HG03175 (cell line): ENCODE results near the gene GRAMD4.
"Not testable (repeated sequence)": the region's sequence is repeated elsewhere in the genome, so short reads cannot be mapped to it uniquely, and the experiment has no call there.

ENCODE experiments used
- ATAC-seq: cut with Tn5 transposase; IDR thresholded peaks from one replicate; pipeline ENCODE4 v1.9.1; 2021; ENCODE audit warnings: mild to moderate bottlenecking, moderate library complexity; ENCODE audit not compliant: unreplicated experiment

The GRAMD4 gene

GRCh38 chr22:46634973-46635685, 14.9 kb downstream of the GRAMD4 start:
- not testable (repeated sequence) for ATAC-seq

- ATAC-seq, result no peak
Measured at GRCh38 chr22:46635756-46636155, 15.6 kb downstream of the GRAMD4 start.

DNA sequence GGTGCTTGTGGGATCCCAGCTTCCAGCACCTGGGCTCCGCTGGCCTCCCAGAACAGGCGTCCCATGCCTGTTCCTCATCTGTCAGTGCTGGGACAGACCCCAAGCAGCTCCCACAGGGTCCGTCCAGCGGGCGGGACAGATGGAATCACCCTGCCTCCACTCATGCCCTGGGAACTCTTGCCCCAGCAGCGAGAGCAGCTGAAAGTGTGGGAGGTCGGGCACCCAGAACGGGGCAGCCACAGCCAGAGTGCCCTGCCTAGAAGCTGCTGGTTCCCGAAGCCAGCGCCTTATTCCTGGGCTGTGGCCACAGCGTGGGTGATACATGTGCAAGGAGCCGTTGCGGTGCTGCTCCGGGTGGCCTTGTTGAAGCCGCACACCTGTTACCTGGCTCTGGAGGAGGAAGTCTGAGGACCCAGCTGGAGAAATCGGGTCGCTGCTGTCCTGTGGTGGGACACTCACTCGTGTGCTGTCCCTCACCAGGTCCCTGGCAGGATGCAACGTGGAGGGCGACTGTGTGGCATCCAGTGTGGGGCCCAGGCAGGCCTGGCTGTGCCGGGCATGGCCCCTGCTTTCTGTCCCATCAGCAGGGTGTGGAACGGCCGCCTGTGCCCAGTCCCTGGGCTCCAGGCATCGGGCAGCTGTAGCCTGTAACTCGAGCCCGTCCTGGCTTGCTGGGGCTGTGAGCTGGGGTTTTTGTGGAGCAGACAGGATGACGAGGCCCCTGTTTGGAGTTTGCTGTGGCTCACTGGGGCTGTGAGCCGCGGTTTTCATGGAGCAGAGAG, 16.2 kb downstream of the GRAMD4 start:
- ATAC-seq, result no peak

DNA sequence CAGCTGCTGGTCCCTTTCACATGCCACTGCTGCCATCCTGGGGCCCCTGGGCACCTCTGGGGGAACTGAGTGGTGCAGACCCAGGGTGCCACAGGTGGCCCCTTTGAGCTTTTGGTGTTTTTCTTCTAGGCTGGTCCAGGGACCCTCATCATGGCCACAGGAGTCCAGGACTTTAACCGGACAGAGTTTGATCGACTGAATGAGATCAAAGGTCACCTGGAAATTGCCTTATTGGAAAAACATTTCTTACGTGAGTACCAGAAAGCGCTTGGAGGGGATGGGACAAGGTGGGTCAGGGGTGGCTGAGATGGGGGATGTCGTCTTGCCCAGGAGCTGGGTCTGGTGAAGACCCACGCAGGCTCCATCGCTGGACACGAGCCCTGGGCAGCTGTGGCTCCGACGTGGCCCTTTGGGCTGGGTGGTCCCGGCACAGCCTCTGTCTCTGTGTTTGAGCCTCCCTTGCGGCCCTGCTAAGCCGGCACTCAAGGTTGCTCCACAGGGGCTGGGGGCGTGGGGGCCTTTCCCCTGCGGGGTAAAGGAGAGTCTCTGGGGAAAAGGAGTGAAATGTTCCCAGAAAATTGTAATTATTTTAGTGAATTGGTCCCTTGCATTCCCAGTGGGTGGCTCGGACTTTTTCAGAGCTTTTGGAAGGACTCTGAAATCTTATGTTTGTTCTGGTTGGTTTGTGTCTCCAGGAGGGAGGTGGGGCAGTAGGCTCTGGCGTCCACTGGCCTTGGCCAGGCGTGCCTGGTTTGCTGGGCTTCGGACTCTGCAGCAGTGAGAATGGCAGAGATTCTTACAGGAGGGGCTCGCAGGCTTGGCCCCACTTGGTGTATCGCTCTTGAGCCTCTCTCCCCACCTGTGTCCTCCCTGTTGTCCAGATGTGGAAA, 17.8 kb downstream of the GRAMD4 start:
- no peak for ATAC-seq

DNA sequence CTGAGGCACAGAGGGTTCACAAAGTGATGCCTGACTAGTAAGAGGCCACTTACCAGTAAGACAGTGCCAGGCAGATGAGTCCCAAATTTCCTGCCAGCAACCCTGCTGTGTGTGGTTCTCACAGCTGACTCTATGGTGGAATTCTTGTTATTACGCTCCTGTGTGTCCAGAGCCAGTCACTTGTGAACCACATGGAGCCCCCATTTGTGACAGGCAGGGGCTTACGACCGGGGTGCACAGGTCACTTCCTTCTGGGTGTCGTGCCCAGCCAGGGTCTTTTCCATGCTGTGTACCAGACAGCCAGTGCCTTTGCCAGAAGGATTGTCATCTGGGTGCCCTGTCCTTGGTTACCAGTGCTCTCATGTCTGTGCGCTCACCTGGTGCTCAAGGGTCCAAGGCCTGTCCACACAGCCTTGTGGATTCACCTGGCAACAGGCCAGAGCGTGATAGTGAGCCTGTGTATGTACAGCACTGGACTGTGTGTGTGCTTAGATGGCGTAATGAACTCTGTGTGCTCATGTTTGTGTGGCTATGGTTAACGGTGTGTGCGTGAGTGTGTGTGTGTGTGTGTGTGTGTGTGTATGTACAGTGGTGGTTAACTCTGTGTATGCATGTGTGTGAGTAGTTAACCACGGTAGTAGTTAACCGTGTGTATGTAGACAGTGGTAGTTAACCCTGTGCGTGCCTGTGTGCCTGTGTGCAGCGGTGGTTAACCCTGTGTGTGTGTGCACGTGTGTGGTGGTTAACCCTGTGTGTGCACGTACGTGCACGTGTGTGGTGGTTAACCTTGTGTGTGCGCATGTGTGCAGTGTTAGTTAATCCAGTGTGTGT, 18.6 kb downstream of the GRAMD4 start:
- ATAC-seq, result no peak

DNA sequence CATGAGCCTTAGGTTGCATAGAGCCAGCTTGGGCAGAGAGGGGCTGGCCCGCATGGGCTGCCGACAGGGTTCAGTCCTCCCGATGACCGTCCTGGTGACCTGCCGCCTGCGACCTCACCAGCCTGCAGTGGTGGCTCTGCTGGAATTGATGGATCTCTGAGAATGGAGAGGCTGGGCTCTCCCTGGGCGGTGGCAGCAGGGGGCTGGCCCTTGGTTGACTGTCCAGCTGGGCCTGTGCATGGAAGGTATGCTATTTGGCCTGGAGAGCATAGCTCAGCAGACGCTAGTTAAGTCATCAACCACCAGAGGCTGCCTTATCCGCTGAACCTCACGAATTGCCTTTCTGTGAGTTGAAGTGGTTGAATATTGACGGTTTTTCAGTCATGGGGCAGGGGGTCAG, 19.7 kb downstream of the GRAMD4 start:
- ATAC-seq, result no peak

DNA sequence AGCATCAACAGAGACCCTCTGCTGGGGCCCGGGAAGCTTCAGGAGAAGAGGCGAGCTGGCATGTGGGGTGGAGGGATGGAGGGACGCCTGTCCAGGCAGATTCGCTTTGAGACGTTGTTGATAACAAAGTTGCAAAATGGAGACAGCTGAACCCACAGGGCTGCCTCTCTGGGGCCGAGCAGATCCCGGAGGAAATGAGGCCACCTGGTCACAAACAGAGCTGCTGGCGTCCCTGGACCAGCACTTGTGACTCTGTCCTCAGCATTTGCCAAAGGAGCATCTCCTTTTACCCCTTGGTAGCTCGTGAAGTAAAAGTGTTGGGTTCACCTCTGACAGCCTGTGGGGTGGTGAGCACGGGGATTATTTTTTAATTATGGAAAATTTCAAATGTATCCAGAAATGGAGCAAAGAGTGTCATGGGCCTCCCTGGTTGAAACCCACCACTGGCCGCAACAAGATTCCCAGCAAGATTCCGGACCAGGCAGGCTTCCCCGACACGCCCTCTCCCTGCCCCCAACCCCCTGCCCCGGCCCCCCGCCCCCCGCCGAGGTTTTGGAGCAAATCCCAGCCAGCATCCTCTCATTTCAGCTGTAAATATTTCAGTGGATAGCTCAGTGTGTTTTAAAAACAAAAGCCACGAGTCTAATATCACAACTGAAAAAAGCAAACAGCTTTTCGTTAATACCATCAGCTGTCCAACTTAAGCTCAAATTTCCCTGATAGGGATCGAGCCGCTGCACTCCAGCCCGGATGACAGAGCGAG, 20.3 kb downstream of the GRAMD4 start:
- ATAC-seq, result no peak

DNA sequence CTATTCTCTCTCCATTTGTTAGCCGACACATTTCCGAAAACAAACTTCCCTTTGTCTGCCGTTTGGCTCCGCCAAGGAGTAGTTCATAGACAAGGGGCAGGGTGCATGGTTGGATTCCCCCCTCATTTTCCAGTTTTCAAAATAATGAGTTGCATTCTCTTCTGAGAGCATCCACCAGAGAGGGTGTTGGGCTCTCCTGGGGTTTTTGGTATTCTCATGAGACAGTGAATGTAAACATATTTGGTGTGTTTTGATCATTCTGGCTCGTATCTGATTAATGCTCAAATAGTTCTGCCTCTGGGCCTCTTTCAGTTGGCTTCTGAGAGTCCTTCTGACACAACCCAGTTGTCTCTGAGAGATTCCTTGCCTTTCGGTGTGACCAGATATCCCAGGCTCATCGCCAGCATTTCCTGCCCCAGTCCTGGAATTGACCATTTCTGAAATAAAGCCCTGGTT, 21.7 kb downstream of the GRAMD4 start:
- no peak for ATAC-seq

DNA sequence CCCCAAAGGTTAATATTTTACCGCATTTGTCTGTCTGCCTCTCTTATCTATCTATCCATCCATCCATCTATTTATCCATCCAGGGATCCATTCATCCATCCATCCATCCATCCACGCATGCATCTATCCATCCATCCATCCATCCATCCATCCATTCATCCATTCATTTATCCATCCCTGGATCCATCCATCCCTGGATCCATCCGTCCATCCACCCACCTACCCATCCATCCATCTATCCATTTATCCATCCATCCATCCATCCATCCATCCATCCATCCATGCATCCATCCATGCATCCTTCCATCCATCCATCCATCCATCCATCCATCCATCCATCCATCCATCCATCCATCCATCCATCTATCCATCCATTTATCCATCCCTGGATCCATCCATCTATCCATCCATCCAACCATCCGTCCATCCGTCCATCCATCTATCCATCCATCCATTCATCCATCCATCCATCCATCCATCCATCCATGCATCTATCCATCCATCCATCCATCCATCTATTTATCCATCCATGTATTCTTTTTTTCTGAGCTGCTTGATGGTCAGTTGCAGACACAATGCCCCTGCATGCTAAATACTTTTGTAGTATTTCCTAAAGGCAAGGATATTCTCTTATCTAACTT, 22.8 kb downstream of the GRAMD4 start:
- ATAC-seq, result not testable (repeated sequence)

GRCh38 chr22:46646531-46647215, 26.5 kb downstream of the GRAMD4 start:
- ATAC-seq, result no peak

GRCh38 chr22:46648225-46648820, 28.1 kb downstream of the GRAMD4 start:
- not testable (repeated sequence) for ATAC-seq

GRCh38 chr22:46649141-46650077, 29.2 kb downstream of the GRAMD4 start:
- no peak for ATAC-seq

DNA sequence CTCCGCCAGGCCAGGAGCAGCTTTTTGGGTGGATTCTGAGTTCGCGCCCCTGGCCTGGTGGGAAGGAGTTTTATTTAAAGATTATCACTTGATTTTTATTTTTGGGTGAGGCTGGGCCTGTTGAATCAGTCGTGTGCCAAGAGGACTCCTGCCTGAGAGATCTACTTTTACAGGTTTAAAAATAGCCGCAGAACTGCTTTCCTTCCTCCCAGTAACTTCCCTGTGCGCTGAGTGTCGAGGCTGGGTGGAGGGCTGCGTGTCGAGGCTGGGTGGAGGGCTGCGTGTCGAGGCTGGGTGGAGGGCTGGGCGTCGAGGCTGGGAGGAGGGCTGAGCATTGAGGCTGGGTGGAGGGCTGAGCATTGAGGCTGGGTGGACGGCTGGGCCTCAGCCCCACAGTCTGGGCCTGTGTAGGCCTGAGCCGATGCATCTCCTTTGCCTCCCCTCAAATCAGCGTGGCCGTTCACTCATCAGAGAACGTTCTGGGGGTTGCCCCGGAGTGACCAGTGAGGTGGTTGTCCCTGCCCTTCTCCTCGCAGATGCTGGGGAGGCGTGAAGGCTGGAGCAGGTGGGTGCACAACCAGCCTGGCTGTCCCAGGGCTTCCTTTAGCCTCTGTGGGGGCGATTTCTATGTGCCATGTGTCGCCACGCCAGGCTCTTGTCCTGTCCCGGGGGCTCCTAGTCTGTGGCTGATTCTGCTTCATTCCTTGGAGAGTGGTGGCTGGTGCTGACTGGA, 30.1 kb downstream of the GRAMD4 start:
- no peak for ATAC-seq

DNA sequence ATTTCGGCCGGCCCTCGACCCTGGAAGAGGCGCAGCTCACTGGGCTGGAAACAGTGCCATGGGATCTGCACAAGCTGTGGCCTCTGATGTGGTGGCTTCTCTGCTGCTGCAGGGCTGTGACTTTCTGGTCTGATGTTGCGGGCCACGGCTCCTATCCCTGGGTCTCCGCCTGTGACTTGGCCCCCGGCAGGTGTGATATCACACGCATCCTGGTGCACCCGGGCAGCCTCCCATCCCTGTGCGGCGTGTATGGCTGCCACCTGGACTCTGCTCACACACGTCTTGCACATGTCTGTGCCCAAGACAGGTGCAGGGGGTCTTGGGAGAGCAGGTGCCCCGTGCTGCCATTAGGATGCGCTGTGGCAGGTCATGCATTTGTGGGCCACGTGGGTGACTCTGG, 31.1 kb downstream of the GRAMD4 start:
- no peak for ATAC-seq

- no peak for ATAC-seq
Measured at GRCh38 chr22:46652081-46652846, 32.1 kb downstream of the GRAMD4 start.

DNA sequence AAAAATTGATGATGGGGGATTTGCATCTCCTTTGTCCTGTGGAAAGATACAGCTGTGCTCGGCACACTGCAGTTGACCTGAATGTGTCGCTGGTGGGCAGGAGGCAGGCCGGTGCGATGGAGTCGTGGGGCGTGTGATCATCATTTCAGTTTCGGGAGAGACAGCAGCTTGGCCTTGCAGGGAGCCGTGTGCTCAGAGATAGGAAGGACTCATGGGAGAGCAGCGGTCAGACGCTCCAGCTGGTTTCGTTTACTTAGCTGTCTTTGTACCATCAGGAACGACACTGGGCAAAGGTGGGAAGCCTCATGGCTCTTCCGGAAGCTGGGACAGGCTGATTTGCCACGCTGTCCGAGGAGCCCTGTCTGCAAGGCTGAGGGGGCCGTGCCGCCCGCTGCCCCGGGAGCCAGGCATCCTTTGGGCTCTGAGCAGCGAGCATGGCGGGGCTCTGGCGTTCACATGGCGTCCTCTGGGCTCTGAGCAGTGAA, 32.7 kb downstream of the GRAMD4 start:
- no peak for ATAC-seq
